BLaER1 (cell line): ENCODE results near the gene ZEB1.
"Not testable (repeated sequence)": the region's sequence is repeated elsewhere in the genome, so short reads cannot be mapped to it uniquely, and the experiment has no call there.

Experiments used
- H3K27ac ChIP-seq: shearing (Covaris generic); formaldehyde crosslinking; 2 replicates; pipeline ENCODE4 v1.8.1; 2022
- H3K27me3 ChIP-seq: shearing (Covaris generic); formaldehyde crosslinking; 2 replicates; pipeline ENCODE4 v1.8.1; 2022
- H3K36me3 ChIP-seq: shearing (Covaris generic); formaldehyde crosslinking; 2 replicates; pipeline ENCODE4 v1.8.1; 2022
- H3K4me1 ChIP-seq: shearing (Covaris generic); formaldehyde crosslinking; 2 replicates; pipeline ENCODE4 v1.8.1; 2022
- H3K4me2 ChIP-seq: shearing (Covaris generic); formaldehyde crosslinking; 2 replicates; pipeline ENCODE4 v1.8.1; 2022
- H3K4me3 ChIP-seq: shearing (Covaris generic); formaldehyde crosslinking; 2 replicates; pipeline ENCODE4 v1.8.1; 2022
- H3K9ac ChIP-seq: shearing (Covaris generic); formaldehyde crosslinking; 2 replicates; pipeline ENCODE4 v1.8.1; 2022
- H3K9me3 ChIP-seq: shearing (Covaris generic); formaldehyde crosslinking; 2 replicates; pipeline ENCODE4 v1.8.1; 2022
- H4K20me1 ChIP-seq: shearing (Covaris generic); formaldehyde crosslinking; 2 replicates; pipeline ENCODE4 v1.8.1; 2022
- Cebpa-rat ChIP-seq: shearing (Covaris generic); IDR thresholded peaks from 2 replicates; pipeline ENCODE4 v1.8.1; 2022

Gene ZEB1

DNA sequence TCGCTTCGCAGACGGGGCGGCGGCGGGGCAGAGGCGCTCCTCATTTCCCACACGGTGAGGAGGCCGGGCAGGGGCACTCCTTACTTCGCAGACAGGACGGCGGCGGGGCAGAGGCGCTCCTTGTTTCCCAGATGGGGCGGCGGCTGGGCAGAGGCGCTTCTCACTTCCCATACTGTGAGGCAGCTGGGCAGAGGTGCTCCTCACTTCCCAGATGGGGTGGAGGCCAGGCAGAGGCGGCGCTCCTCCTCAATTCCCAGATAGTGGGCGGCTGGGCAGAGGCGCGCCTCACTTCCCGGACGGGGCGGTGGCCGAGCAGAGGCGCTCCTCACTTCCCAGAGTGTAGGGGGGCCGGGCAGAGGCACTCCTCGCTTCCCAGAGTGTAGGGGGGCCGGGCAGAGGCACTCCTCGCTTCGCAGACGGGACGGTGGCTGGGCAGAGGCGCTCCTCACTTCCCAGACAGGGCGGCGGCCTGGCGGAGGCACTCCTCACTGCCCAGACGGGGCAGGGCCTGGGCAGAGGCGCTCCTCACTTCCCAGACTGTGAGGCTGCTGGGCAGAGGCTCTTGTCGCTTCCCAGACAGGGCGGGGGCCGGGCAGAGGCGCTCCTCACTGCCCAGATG is 43.1 kb downstream of the ZEB1 start:
- H3K4me3 ChIP-seq: no peak overlapping the region
- no peak overlapping the region for H3K9ac ChIP-seq
- H3K4me2 ChIP-seq: no peak overlapping the region
- TF ChIP-seq Cebpa-rat: no peak
- peaks cover 23% of the 10 kb centered on the region for H3K9me3 ChIP-seq
- no peak overlapping the region for H3K27ac ChIP-seq
- no peaks in the 10 kb centered on the region for H4K20me1 ChIP-seq
- H3K36me3 ChIP-seq: peaks cover 10% of the 10 kb centered on the region; the same call in 1 of the 2 replicates
- H3K27me3 ChIP-seq: no peaks in the 10 kb centered on the region
- no peaks in the 10 kb centered on the region for H3K4me1 ChIP-seq

DNA sequence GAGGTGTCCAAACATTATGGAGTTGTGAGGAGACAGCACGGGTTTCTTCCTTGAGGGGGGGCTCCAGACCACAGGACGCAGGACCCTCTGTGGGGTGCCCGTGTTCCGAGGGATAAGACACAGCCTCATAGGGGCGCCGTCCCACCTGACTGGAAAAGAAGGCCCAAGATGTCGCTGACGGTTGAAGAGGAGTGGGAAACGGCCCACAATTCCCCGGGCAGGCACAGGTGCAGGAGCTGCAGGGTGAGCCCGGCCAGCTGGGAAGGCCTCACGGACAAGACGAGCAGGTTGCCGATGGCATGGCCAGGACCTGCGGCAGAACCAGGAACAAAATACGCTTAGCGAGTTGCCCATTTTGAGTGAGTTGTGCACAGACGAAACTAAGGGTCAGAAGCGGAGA is 44.7 kb downstream of the ZEB1 start:
- Histone ChIP-seq H3K36me3 (peaks cover 10% of the 10 kb centered on the region; the same call in 1 of the 2 replicates), H3K9me3 (peaks cover 23% of the 10 kb centered on the region)
- H4K20me1 ChIP-seq, H3K4me2 ChIP-seq, H3K4me1 ChIP-seq, H3K9ac ChIP-seq, H3K4me3 ChIP-seq, H3K27ac ChIP-seq, H3K27me3 ChIP-seq: not testable (repeated sequence)

DNA sequence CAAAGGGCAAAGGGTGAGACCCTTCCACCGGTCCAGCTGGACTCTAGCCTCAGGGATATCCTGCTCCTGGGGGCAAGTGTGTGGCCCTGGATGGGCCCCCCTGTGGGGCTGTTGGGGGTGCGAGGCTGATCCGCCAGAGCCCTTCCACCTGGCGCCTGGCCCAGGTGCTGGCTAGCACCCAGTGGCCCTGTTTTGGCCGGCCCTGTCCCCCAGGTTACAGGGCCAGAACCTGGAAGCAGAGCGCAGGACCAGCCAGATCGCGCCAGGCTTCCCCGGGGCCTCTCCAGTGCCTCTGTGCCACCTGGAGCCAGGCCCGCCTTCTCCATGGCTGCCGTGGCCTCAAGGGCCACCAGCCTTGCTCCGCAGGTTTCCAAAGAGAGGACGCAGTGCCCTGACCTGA is 45.2 kb downstream of the ZEB1 start:
- not testable (repeated sequence) for H3K27me3 ChIP-seq, H3K9ac ChIP-seq, H4K20me1 ChIP-seq, H3K27ac ChIP-seq, H3K4me2 ChIP-seq, H3K4me1 ChIP-seq, H3K4me3 ChIP-seq
- Histone ChIP-seq H3K9me3 (peaks cover 23% of the 10 kb centered on the region), H3K36me3 (peaks cover 10% of the 10 kb centered on the region; the same call in 1 of the 2 replicates)

DNA sequence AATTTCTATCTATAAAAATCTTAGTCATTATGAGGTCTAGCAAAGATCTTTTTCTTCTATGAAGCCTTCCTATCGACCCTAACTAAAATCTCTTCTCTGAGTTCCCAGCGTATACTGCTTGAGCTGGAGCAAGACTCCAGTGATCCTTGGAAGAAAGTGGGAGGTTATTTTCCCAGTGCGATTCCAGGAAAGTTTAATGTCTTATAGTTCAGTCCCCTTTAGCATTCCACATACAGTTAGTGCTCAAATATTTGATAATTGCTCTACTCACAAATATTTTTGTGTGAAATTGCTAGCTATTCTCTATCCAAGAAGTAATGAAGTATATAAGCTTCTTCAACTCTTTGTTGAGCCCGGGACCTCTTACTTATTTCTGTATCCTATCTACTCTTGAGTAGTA is 47.7 kb downstream of the ZEB1 start:
- H4K20me1 ChIP-seq: no peaks in the 10 kb centered on the region

DNA sequence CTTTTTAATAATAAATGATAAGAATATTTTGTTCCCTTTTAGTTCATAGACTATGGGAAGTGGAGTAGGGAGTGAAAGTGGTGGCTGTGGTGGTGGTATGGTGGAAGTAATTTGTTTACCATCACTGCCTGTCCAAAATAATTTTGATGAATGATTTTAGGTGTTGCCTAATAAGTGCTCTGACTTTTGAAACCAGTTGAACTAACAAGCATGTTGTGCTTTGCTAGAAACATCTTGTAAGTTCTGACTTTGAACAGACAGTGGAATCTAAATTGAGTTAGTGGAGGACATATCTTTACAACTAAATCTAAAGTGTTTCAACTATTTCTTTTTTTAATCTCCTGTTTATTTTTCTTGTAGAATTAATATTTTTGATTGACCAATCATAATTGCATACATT is 49.7 kb downstream of the ZEB1 start:
- Histone ChIP-seq H3K4me3 (no peak overlapping the region), H3K9me3 (no peaks in the 10 kb centered on the region; the same call in 1 of the 2 replicates), H3K4me2 (no peak overlapping the region), H3K27ac (no peak overlapping the region), H4K20me1 (no peaks in the 10 kb centered on the region), H3K9ac (no peak overlapping the region), H3K4me1 (no peaks in the 10 kb centered on the region), H3K36me3 (no peaks in the 10 kb centered on the region), H3K27me3 (no peaks in the 10 kb centered on the region)
- no peak for TF ChIP-seq Cebpa-rat

More for the DNA sequence above, 47.7 kb downstream of the ZEB1 start:
- TF ChIP-seq Cebpa-rat: no peak
- H3K36me3 ChIP-seq: peaks cover 7% of the 10 kb centered on the region; the same call in 1 of the 2 replicates
- H3K4me3 ChIP-seq: no peak overlapping the region
- H3K4me1 ChIP-seq: no peaks in the 10 kb centered on the region
- no peak overlapping the region for H3K4me2 ChIP-seq
- H3K9ac ChIP-seq: no peak overlapping the region
- no peak overlapping the region for H3K27ac ChIP-seq
- H3K27me3 ChIP-seq: no peaks in the 10 kb centered on the region
- peaks cover 13% of the 10 kb centered on the region for H3K9me3 ChIP-seq

DNA sequence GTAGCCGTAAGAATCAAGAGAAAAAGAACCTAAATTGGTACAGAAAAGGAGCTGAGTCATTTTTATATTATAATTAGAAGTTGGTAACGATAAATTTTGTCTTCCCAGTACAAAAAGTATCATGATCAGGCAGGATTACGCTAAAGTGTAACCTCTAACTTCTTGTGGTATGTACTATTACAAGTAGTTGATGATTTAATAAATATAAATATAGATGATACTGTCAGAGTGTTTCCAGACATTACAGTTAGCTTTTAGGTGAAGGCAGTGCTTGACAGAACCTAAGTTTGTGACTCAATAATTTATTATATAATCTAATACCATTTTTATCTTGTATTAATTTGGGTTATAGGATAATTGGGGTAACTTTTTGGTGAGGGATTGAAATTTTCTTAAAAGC is 53.4 kb downstream of the ZEB1 start:
- Histone ChIP-seq H3K4me1 (no peaks in the 10 kb centered on the region), H4K20me1 (no peaks in the 10 kb centered on the region), H3K9ac (no peak overlapping the region), H3K4me2 (no peak overlapping the region), H3K4me3 (no peak overlapping the region), H3K9me3 (no peaks in the 10 kb centered on the region), H3K36me3 (no peaks in the 10 kb centered on the region), H3K27me3 (no peaks in the 10 kb centered on the region), H3K27ac (no peak overlapping the region)
- no peak for TF ChIP-seq Cebpa-rat

DNA sequence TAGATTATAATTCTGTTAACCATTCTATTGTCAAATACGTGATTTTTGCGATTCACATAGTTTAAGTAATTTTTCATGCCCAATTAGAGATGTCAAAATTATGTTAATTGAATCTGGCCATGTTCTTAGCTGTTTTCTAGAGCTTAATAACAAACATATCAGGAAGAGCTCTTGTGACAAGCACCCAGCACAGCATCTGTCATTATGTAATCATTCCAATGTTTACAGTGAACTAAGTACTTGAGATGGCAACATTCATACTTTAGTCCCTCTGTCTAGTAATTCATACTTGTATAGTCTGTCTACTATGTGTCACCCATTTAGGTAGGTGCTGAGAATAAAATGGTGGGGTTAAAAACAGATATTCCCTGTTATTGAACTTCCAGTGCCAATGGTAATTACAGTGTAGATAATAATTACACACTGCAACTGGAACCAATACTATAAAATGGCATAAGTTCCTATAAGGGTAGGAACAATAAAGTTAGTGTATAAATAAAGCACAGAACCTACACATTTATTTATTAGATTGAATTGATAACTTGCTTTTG is 55.2 kb downstream of the ZEB1 start:
- Histone ChIP-seq H3K36me3 (no peaks in the 10 kb centered on the region), H3K27ac (no peak overlapping the region), H3K9ac (no peak overlapping the region), H3K4me1 (no peaks in the 10 kb centered on the region), H4K20me1 (no peaks in the 10 kb centered on the region), H3K9me3 (no peaks in the 10 kb centered on the region), H3K27me3 (no peaks in the 10 kb centered on the region), H3K4me3 (no peak overlapping the region), H3K4me2 (no peak overlapping the region)
- TF ChIP-seq Cebpa-rat: no peak

DNA sequence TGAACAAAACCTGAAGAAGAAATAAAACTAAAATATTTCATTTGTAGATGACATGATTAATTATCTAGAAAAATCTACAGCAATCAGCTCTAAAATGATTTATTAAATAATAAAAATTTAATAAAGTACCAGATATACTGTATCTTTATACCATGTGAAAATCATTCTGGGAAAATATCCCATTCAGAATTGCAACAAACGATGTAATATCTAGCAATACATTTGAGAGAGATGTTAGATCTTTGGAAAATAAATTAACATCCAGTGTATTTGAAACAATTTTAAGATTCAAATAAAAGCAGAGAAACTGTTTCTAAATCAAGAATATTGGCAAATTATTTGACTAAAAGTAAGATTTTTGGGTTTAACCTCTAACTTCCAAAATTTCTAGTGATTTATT is 62.2 kb downstream of the ZEB1 start:
- no peaks in the 10 kb centered on the region for H3K27me3 ChIP-seq
- H3K9ac ChIP-seq: no peak overlapping the region

DNA sequence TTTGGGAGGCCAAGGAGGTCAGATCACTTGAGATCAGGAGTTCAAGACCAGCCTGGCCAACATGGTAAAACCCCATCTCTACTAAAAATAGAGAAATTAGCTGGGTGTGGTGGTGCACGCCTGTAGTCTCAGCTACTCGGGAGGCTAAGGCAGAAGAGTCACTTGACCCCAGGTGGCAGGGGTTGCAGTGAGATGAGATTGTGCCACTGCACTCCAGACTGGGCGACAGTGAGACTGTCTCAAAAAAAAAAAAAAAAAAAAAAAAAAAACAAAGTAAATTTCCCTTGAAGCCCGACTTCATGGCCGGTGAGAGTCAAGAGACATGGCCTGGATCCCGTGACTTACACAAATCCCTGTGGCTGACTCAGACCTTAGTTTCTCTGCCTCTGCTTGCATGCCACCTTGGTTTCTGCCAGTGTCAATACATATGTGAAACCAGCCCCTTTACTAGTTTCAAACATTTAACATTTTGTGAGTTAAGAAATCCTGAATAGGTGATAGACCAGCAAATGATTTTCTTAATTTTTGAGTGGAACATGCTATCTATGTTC is 62.8 kb downstream of the ZEB1 start:
- no peaks in the 10 kb centered on the region for H3K4me1 ChIP-seq
- H3K27ac ChIP-seq: no peak overlapping the region
- H3K4me3 ChIP-seq: no peak overlapping the region
- no peaks in the 10 kb centered on the region for H3K36me3 ChIP-seq
- H3K9ac ChIP-seq: no peak overlapping the region
- no peak overlapping the region for H3K4me2 ChIP-seq
- no peaks in the 10 kb centered on the region for H3K27me3 ChIP-seq
- no peaks in the 10 kb centered on the region for H3K9me3 ChIP-seq
- no peak for TF ChIP-seq Cebpa-rat
- H4K20me1 ChIP-seq: no peaks in the 10 kb centered on the region

More for the DNA sequence above, 62.2 kb downstream of the ZEB1 start:
- Histone ChIP-seq H3K27ac (no peak overlapping the region), H3K4me1 (no peaks in the 10 kb centered on the region), H3K4me3 (no peak overlapping the region), H3K9me3 (no peaks in the 10 kb centered on the region), H4K20me1 (no peaks in the 10 kb centered on the region), H3K4me2 (no peak overlapping the region), H3K36me3 (no peaks in the 10 kb centered on the region)
- TF ChIP-seq Cebpa-rat: no peak

DNA sequence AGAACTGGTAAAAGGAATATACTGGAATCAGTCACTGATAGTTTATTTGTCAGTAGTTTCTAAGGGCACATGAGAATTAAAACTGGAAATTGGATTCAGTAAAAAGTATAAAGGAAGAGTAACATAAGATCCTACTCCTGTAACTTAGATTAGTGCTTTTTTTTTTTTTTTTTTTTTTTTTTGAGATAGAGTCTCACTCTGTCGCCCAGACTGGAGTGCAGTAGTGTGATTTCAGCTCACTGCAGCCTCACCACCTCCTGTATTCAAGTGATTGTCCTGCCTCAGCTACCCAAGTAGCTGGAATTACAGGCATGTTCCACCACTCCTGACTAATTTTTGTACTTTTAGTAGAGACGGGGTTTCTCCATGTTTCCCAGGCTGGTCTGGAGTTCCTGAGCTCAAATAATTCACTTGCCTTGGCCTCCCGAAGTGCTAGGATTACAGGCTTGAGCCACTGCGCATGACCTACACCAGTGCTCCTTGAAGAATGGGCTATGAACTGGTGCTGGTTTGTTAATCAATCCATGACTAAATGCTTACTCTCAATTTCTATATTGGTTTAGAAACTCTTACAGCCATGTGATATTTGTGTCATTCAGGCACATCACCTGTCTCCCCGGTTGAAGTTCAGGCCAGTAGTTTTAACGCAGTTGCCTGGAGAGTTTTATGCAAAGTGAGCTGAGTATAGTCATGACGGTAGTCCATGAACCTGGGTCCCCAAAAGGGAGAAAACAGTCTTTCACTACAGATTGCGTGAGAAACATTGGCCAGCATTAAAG is 65.0 kb downstream of the ZEB1 start:
- Histone ChIP-seq H3K9ac (no peak overlapping the region), H3K27me3 (no peaks in the 10 kb centered on the region), H4K20me1 (no peaks in the 10 kb centered on the region), H3K27ac (no peak overlapping the region), H3K4me3 (no peak overlapping the region), H3K4me1 (no peaks in the 10 kb centered on the region), H3K9me3 (no peaks in the 10 kb centered on the region), H3K4me2 (no peak overlapping the region), H3K36me3 (no peaks in the 10 kb centered on the region)
- no peak for TF ChIP-seq Cebpa-rat
